ENCODE results near the gene S100A5.
"Not testable (repeated sequence)": the region's sequence is repeated elsewhere in the genome, so short reads cannot be mapped to it uniquely, and the experiment has no call there.

Gene S100A5

GRCh38 chr1:153540394-153541361, at the start of gene S100A5:
S100A5 (minus strand) TSS chr1:153540934; CDS start chr1:153540191, 743 bp downstream.
- DNase-seq (ENCODE audit: low spot score) = no peak

GRCh38 chr1:153588482-153588881, 47.7 kb upstream of the S100A5 start:
- no peak for DNase-seq (ENCODE audit: low spot score)

DNA sequence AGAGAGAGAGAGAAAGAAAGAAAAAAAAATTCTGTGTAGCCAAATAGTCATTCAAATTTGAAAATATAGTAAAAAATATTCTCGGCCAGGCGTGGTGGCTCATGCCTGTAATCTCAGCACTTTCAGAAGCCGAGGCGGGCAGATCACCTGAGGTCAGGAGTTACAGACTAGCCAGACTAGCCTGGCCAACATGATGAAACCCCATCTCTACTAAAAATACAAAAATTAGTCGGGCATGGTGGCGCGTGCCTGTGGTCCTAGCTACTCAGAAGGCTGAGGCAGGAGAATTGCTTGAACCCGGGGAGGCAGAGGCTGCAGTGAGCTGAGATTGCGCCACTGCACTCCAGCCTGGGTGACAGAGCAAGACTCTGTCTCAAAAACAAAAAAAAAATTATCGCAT, 47.3 kb upstream of the S100A5 start:
- not testable (repeated sequence) for DNase-seq (ENCODE audit: low spot score)

DNA sequence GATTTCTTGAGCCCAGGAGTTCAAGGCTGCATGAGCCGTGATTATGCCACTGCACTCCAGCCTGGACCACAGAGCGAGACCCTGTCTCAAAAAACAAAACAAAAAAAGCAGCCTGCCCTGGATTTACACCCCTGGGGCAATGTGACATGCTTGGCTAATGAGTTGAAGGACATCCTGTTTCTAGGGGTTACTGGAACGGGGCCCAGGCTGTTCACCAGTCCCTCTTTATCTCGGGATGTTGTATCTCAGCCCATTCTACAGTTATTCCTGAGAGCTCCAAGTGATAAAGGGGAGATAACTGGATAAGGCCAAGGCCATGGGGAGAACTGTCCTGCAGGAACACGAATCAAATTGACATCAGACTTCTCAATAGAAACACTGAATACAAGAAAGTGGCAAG, 46.6 kb upstream of the S100A5 start:
- DNase-seq (ENCODE audit: low spot score) = no peak

- DNase-seq (ENCODE audit: low spot score) = no peak
These were observed 45.6 kb upstream of the S100A5 start for GRCh38 chr1:153586347-153586746.

DNA sequence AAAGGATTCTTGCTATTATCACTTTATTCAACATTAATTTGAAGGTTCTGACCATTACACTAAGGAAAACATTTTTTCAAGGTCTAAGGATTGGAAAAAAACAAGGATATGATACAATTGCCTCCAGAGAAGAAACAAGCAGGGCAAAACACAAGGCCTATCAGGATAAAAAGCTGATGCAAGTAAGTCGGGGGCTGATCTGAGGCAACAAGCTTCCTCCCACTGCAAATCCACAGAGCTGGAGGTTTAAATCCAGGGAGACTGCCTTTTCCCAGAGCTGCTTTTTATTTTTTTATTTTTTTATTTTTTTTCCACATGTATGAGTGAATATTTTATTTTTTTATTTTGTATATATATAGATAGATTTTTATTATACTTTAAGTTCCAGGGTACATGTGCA, 44.3 kb upstream of the S100A5 start:
- DNase-seq (ENCODE audit: low spot score) = no peak

- DNase-seq (ENCODE audit: low spot score) = no peak
These were observed 43.2 kb upstream of the S100A5 start for GRCh38 chr1:153583976-153584375.

DNA sequence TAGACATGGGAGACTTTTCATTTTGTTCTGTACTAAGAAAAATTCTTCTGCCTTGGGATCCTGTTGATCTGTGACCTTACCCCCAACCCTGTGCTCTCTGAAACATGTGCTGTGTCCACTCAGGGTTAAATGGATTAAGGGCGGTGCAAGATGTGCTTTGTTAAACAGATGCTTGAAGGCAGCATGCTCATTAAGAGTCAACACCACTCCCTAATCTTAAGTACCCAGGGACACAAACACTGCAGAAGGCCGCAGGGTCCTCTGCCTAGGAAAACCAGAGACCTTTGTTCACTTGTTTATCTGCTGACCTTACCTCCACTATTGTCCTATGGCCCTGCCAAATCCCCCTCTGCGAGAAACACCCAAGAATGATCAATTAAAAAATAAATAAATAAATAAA, 42.8 kb upstream of the S100A5 start:
- DNase-seq (ENCODE audit: low spot score) = not testable (repeated sequence)

GRCh38 chr1:153582836-153583235, 42.1 kb upstream of the S100A5 start:
- not testable (repeated sequence) for DNase-seq (ENCODE audit: low spot score)

- DNase-seq (ENCODE audit: low spot score) = no peak
These were observed 38.2 kb upstream of the S100A5 start for GRCh38 chr1:153578936-153579335.

- no peak for DNase-seq (ENCODE audit: low spot score)
These were observed 37.8 kb upstream of the S100A5 start for GRCh38 chr1:153578490-153578889.

- no peak for DNase-seq (ENCODE audit: low spot score)
These were observed 36.9 kb upstream of the S100A5 start for GRCh38 chr1:153577624-153578051.

DNA sequence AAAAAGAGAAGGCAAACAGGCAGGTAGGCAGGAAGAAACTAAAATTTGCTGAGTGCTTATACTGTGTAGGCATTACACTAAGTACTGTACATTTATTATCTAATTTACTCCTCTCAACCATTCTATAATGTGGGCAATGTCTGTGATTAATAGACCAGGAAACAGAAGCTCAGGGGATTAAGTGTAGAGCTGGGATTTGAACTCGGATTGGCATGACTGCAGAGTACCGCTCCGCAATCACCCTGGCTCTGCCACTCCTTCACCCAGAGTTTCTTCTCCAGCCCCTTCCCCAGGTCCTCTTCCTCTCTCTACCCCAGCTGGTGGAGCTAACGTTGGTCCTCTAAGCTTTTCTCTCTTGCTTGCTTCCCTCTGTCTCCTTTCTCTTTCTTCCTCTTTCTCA, 36.4 kb upstream of the S100A5 start:
- no peak for DNase-seq (ENCODE audit: low spot score)

- not testable (repeated sequence) for DNase-seq (ENCODE audit: low spot score)
These were observed 34.8 kb upstream of the S100A5 start for GRCh38 chr1:153575497-153575896.

DNA sequence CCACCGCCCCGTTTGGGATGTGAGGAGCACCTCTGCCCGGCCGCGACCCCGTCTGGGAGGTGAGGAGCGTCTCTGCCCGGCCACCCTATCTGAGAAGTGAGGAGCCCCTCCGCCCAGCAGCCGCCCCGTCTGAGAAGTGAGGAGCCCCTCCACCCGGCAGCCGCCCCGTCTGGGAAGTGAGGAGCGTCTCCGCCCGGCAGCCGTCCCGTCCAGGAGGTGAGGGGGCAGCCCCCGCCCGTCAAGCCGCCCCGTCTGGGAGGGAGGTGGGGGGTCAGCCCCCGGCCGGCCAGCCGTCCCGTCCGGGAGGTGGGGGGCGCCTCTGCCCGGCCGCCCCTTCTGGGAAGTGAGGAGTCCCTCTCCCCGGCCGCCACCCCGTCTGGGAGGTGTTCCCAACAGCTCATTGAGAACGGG, 34.4 kb upstream of the S100A5 start:
- DNase-seq (ENCODE audit: low spot score) = not testable (repeated sequence)

- no peak for DNase-seq (ENCODE audit: low spot score)
These were observed 32.6 kb upstream of the S100A5 start for GRCh38 chr1:153573351-153573750.

DNA sequence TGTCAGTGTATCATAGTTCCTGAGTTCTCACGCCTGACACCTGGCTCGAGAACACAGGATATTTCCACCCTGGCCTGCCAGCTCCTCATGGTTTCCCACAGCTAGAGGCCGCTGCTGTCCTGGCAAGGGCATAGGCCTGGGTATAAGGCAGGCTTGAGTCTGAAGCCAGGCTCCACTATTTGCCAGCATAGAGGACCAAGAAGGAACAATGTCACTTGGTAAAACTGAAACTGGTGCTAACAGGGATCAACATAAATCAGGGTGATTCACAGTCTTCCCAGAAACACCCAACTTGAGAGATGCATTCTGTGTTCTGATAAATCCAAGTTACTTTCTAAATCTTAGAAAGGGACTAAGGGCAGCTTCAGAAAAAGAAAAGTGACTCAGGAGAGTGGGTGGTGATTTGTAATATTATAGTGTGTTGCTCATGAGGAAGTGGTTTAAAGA, 31.9 kb upstream of the S100A5 start:
- DNase-seq (ENCODE audit: low spot score) = peak; percentile 67

GRCh38 chr1:153571706-153572105, 31.0 kb upstream of the S100A5 start:
- DNase-seq (ENCODE audit: low spot score) = no peak

DNA sequence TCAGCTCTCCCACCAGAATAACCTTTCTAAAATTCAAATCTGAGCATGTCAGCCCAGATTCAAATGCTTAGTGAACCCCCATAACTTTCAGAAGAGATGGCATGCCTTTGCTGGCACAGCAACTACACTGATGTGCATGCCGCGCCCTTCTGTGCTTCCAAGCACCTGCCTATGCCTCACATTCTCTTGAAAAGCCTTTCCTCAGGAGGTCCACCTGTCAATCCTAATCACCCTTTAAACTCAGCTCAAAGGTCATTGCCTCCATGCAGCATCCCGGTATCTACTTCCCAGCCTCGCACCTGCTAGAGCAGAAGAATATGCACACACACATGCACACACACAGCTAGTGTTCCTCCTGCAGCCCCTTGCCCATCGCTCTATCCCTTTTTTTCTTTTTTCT, 30.1 kb upstream of the S100A5 start:
- DNase-seq (ENCODE audit: low spot score) = no peak

GRCh38 chr1:153569465-153569864, 28.7 kb upstream of the S100A5 start:
- DNase-seq (ENCODE audit: low spot score) = no peak

DNA sequence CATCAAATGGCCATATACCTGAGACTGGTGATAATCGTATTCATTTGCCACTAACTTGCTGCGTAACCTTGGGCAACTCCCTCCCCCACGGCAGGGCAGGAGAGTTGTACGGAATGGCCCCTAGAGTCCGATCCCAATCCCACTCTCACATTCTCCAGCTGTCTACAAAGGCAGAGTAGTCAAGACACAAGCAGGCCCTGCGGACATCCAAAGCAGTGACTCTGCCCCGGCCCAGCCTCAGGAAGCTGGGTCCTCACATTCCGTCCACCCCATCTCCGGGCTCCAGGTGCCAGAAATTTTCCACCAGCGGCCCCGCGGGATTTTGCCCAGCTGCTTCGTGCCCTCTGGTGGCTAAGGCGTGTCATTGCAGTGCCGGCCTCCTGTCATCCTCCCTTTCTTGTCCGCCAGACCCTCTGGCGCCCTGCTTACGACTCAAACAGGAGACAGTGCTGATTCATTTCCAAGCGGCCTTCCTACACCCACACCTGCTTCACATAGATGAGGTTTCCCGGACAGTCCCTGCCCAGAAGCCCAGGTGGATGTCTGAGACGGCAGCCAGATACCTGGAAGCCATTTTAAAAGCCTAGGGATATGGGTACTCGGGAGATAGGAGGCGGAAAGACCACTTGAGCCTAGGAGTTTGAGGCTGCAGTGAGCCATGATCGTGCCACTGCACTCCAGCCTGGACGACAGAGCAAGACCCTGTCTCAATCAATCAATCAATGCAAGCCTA, 27.8 kb upstream of the S100A5 start:
- peak; percentile 94 for DNase-seq (ENCODE audit: low spot score)

DNA sequence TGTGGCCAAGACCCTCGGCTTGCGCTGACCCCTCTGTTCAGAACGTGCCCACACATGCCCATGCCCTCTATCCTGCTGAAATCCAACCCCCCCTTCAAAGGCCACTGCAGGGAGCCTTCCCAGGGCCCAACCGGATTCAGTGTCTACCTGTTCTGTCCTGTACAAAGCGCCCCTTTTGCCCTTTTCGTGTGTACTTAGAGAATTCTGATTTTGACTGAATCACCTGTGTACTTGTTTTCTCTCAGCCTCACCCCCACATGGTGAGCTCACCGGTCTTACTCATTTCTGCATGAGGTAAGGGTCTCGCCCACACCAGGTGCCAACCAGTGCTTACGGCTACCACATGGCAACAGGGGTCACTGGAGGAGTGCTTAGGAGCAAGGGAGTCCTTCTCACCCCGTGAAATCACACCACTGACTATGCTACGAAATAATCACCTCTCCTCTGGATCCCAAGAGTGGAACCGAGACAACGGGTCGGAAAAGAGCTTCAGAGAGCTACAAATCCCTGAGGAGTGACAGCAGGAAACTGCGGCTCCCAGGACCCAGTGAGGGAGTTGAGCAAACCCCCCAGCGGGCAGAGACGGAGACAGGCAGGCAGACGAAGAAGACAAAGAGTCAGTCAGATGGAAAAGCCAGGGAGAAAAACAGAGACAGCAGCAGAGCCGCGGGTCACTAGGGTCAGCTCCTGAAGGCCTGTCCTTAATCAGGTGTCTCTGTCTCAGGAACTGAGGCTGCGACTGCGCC, 27.1 kb upstream of the S100A5 start:
- DNase-seq (ENCODE audit: low spot score) = no peak
